Measurements from ENCODE around the gene URM1.

GRCh38 chr9:128396970-128397613, 25.9 kb downstream of the URM1 start:
- TF ChIP-seq CHD2 (IDR thresholded peaks at IDR 0.05; ENCODE audit: low read length, partially characterized antibody) (no peak), ESRRA (IDR thresholded peaks at IDR 0.05; ENCODE audit: borderline replicate concordance, low read length) (no peak)
- TF ChIP-seq, protein P1, sequence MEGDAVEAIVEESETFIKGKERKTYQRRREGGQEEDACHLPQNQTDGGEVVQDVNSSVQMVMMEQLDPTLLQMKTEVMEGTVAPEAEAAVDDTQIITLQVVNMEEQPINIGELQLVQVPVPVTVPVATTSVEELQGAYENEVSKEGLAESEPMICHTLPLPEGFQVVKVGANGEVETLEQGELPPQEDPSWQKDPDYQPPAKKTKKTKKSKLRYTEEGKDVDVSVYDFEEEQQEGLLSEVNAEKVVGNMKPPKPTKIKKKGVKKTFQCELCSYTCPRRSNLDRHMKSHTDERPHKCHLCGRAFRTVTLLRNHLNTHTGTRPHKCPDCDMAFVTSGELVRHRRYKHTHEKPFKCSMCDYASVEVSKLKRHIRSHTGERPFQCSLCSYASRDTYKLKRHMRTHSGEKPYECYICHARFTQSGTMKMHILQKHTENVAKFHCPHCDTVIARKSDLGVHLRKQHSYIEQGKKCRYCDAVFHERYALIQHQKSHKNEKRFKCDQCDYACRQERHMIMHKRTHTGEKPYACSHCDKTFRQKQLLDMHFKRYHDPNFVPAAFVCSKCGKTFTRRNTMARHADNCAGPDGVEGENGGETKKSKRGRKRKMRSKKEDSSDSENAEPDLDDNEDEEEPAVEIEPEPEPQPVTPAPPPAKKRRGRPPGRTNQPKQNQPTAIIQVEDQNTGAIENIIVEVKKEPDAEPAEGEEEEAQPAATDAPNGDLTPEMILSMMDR (IDR thresholded peaks at IDR 0.05), result no peak
- TF ChIP-seq, protein P2, sequence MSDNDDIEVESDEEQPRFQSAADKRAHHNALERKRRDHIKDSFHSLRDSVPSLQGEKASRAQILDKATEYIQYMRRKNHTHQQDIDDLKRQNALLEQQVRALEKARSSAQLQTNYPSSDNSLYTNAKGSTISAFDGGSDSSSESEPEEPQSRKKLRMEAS (IDR thresholded peaks at IDR 0.05), result no peak

All from A549 (cell line).